HFF-Myc (cell line): ENCODE results near the gene SETD3.

Source experiments
- DNase-seq: peaks from one replicate; pipeline ENCODE4 v3.0.0-alpha.2; 2011; ENCODE audit warnings: low read depth; ENCODE audit errors: extremely low read depth
- H3K4me3 ChIP-seq: replicated peaks from 2 replicates; pipeline ENCODE4 v1.5.1; 2011; ENCODE audit warnings: low read depth, mild to moderate bottlenecking, control low read depth, low read length
- TF ChIP-seq, protein P1 (sequence below): IDR thresholded peaks from 2 replicates; pipeline ENCODE4 v1.5.1; 2012; ENCODE audit warnings: mild to moderate bottlenecking, low read depth, low read length, control low read depth; ENCODE audit errors: missing control alignments

Gene SETD3

DNA sequence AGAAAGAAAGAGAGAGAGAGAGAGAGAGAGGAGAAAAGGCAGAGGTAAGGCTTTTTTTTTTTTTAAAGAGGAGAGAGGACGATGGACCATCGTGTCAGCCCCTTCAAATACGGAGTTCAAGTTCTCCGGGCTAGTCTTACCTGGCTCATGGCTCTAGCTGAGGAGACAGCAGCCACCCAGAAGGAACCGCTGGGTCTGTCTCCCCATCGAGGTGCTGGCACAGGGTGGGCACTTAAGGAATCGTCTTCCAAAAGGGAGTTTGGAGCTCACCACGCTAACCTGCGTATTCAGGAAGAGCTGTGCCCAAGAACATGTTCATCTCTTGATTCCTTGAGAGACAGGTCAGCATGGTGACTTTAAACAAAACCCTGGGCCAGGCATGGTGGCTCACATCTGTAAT lies 102.7 kb downstream of the SETD3 start:
- DNase-seq, result no peak
- TF ChIP-seq, protein P1, sequence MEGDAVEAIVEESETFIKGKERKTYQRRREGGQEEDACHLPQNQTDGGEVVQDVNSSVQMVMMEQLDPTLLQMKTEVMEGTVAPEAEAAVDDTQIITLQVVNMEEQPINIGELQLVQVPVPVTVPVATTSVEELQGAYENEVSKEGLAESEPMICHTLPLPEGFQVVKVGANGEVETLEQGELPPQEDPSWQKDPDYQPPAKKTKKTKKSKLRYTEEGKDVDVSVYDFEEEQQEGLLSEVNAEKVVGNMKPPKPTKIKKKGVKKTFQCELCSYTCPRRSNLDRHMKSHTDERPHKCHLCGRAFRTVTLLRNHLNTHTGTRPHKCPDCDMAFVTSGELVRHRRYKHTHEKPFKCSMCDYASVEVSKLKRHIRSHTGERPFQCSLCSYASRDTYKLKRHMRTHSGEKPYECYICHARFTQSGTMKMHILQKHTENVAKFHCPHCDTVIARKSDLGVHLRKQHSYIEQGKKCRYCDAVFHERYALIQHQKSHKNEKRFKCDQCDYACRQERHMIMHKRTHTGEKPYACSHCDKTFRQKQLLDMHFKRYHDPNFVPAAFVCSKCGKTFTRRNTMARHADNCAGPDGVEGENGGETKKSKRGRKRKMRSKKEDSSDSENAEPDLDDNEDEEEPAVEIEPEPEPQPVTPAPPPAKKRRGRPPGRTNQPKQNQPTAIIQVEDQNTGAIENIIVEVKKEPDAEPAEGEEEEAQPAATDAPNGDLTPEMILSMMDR, result no peak
- no peak overlapping the region for H3K4me3 ChIP-seq

DNA sequence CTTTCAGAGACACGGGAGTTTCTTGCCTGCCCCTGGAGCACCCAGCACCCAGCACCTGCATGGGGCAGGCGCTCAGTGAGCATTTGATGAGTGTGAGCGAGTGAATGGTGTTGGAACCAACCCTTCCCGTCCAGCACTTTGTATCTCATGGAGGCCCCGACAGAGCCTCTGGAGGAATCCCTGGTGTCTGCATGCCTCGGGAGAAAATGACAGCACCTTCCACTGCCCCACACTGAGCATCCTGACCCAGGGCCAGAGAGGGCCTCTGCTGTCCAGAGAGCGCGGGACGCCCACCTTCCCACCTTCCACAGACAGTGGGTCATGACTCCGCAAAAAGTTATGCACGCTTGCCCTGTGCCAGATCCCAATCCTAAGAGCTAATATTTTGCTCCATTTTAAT lies 105.7 kb downstream of the SETD3 start:
- TF ChIP-seq, protein P1, result no peak
- no peak overlapping the region for H3K4me3 ChIP-seq
- no peak for DNase-seq

DNA sequence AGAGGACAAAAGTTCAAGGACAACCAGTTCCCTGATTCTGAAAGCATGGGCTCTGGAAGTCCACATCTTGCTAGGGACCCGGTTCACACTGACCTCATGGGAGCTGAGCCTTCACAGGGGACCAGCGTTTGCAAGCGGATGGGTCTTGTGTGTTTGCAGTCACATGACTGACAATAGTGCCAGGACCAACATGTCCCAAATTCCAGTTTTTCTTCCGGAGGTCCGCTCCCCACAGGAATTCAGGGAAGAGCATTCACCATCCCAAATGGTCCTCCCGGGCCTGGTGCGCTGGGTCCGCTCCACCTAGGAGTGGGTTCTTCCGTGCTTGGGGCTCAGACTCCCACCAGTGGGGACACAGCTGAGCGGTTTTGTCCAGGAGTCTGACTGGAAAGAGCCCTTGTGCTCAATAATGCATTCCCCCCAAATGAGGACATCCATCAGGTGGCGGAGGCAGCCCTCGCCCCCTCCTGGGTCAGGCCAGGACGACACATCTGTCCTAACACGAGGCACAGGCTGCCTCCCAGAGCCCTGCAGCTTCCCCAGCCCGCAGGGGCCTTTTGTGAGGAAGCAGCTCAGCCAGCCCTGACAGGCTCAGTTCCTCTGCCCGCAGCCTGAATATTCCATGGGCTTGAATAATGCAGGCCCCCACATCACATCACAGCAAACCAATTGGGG lies 116.9 kb downstream of the SETD3 start:
- no peak overlapping the region for H3K4me3 ChIP-seq
- DNase-seq, result no peak
- TF ChIP-seq, protein P1, result no peak

DNA sequence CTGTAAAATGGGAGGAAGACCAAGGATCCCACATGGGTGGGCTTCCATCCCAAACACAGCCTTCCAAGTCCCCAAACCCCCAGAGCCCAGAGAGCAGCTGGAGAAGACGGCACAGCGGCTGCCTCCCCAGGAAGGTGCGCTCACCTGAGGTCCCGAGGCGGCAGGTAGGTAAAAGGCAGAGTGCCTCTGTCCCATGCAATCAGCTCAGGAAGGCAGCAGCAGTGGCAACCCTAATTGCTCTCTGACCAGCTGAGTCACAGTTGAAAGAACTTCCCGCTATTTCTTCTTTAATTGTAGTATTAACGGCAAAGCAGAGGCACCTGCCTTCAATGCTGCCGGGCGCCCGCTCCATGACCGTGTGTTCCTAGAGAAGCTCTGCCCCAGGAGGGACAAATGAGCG lies 117.6 kb downstream of the SETD3 start:
- TF ChIP-seq, protein P1, result no peak
- H3K4me3 ChIP-seq, result no peak overlapping the region
- no peak for DNase-seq

DNA sequence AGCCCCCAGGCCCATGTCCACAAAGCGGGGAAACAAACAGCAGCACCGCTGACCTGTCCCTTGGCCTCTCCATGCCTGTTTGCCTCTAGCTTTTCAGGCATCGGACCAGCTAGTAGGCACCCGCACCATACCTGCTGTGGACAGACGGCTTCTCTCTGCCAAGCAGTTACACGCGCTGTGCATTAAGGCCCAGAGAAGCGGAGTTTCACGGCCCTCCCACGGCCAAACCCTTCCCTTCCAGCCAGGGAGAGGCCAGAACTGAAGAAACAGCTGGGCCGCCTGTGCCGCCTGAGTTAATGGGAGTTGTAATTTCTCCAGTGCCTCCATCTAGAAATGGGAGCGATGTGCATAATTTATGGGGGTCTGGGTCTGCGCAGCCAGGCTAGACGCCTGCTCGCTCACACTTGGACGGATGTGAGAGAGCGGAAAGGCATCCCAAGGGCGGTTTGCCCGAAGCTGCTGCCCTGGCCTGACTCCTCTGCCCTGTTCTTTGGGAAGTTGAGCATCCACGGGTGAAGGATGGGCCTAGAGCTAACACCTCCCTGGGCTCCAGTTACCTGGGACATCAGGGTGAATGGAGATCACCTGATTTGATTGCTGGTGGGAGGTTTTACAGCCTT lies 119.0 kb downstream of the SETD3 start:
- no peak overlapping the region for H3K4me3 ChIP-seq
- TF ChIP-seq, protein P1, result no peak
- DNase-seq, result no peak

DNA sequence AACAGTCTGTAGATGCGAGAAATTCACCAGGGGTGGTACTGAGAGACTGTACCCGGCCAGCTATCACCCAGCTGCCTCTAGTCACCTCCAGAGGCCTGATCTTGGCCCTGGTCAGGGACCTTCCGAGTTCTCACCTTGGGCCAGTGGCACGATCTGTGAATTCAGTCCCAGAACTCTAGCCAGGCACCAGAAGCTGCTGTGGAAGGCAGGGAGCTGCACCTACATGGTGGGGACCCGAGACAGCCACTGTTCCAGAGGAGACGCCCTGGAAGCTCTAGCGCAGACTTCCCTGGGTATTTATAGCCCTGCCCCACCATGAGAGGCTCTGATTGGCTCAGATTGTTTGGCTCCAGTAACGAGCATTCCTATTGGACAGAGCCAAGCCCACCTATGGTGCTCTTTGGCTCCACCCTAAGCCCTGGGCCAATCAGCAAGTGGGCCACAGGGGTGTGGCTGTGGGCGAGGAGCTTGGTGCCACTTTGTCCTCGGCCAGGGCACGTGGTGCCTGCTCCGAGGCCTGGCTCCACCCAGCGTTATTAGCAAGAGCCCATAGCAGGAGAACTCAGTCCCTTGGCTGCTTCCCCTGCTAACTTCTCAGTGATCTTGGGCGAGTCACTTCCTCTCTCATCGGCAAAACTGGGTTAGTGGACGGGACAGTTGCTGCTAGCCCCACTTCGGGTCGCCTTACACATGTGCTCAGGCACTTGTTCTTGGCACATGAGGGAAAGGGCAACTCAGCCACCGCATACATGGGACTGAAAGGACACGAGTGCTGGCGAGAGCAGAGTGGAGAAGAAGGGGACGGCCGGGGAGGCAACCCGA lies 119.7 kb downstream of the SETD3 start:
- no peak for DNase-seq
- no peak overlapping the region for H3K4me3 ChIP-seq
- TF ChIP-seq, protein P1, result no peak
